Lower leg skin (tissue), 3 donors: ENCODE data around the gene PPME1.

ENCODE experiments used
- CTCF ChIP-seq, 3 donors: fragments of 450-650 bp; IDR thresholded peaks; one replicate each; pipeline ENCODE4 v1.5.1; 2016; ENCODE audit warnings: antibody characterized with exemption in 3 of 3, mild to moderate bottlenecking in 3 of 3, moderate library complexity in 2 of 3
- POLR2A ChIP-seq, 2 donors: fragments of 450-650 bp; IDR thresholded peaks; one replicate each; pipeline ENCODE4 v1.6.1; 2016 to 2017; ENCODE audit warnings: antibody characterized with exemption in 2 of 2, mild to moderate bottlenecking in 1 of 2, moderate library complexity in 1 of 2

- no peak for TF ChIP-seq POLR2A (IDR thresholded peaks at IDR 0.05)
- no peak for TF ChIP-seq CTCF (IDR thresholded peaks at IDR 0.05)
Observed at GRCh38 chr11:74208507-74208906, 37.4 kb downstream of the PPME1 start.
